ENCODE data around the gene TIPARP. TPM values are rescaled to one million over a fixed set of nuclear protein-coding genes. Genes with fewer than 3 reads are reported as not detected.

The TIPARP gene
- total RNA-seq, 1 experiment from 2014 or later: 15.8 TPM

DNA sequence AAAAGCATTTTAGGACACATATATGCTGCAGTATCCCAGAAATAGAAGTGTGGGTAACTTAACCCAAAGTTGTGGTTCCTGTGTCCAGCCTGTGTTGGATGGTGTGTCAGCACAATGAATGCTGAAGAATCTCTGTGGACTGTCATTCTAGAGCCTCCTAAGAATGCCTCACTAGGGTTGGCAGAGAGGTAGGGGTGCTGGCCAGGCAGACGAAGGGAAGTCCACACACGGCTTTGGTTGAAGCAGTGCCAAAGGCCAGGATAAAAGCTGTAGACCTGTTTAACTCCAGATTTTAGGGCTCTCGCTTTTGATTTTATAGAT, 43.7 kb upstream of the TIPARP start:
- H3K9me3 Mint-ChIP-seq (ENCODE audit: unreplicated experiment): no peaks in the 10 kb centered on the region
- no peaks in the 10 kb centered on the region for H3K36me3 Mint-ChIP-seq (ENCODE audit: insufficient read depth, unreplicated experiment)
- Histone ChIP-seq H3K9me3 (peaks cover 5% of the 10 kb centered on the region; the same call in 1 of the 2 replicates), H3K4me1 (peaks cover 53% of the 10 kb centered on the region), H3K36me3 (ENCODE audit: control insufficient read depth, insufficient read depth, low read length) (no peaks in the 10 kb centered on the region), H3K4me3 (ENCODE audit: low read depth, low read length) (no peak overlapping the region), H3K27me3 (replicated peaks; ENCODE audit: control insufficient read depth, insufficient read depth, low read length) (no peaks in the 10 kb centered on the region)
- H3K27ac Mint-ChIP-seq (ENCODE audit: unreplicated experiment): no peak overlapping the region
- TF ChIP-seq, protein P1, sequence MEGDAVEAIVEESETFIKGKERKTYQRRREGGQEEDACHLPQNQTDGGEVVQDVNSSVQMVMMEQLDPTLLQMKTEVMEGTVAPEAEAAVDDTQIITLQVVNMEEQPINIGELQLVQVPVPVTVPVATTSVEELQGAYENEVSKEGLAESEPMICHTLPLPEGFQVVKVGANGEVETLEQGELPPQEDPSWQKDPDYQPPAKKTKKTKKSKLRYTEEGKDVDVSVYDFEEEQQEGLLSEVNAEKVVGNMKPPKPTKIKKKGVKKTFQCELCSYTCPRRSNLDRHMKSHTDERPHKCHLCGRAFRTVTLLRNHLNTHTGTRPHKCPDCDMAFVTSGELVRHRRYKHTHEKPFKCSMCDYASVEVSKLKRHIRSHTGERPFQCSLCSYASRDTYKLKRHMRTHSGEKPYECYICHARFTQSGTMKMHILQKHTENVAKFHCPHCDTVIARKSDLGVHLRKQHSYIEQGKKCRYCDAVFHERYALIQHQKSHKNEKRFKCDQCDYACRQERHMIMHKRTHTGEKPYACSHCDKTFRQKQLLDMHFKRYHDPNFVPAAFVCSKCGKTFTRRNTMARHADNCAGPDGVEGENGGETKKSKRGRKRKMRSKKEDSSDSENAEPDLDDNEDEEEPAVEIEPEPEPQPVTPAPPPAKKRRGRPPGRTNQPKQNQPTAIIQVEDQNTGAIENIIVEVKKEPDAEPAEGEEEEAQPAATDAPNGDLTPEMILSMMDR (IDR thresholded peaks at IDR 0.05; ENCODE audit: insufficient read depth in 1 of 2, low read depth in 1 of 2, low read length in 1 of 2, severe bottlenecking in 1 of 2, unreplicated experiment in 1 of 2): no peak
- CTCF ChIA-PET: no interaction called here
- POLR2A ChIA-PET: no interaction called here
- H3K4me1 Mint-ChIP-seq (ENCODE audit: low read depth, unreplicated experiment): peaks cover 28% of the 10 kb centered on the region
- no TSS peak for BruUV-seq (replicated peaks)
- DNase-seq: no peak
- no peak overlapping the region for H3K4me3 Mint-ChIP-seq (ENCODE audit: unreplicated experiment)
- no peaks in the 10 kb centered on the region for H3K27me3 Mint-ChIP-seq (ENCODE audit: insufficient read depth, unreplicated experiment)
- intact Hi-C loops (cut with micrococcal nuclease; ENCODE audit: unreplicated experiment): no loop called here

DNA sequence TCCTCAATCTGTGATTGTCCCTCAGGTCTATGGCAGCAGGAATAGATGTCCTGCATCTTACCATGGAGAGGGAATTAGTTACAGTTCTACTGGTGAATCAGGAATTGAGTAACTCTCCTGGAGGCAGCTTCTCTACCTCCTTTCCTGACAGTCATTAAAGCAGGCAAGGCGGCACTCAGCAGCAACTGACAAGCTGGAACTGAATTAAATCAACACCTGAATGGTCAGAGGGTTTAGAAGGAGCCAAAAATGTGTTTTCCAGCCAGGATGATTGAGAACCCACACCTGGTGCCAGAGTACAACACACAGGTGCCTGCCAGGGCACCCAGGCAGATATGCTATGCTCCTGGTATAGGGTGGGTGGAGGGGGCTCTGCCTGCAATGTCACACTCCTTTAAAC, 43.1 kb upstream of the TIPARP start:
- Mint-ChIP-seq H3K27me3 (ENCODE audit: insufficient read depth, unreplicated experiment) (no peaks in the 10 kb centered on the region), H3K36me3 (ENCODE audit: insufficient read depth, unreplicated experiment) (no peaks in the 10 kb centered on the region), H3K4me1 (ENCODE audit: low read depth, unreplicated experiment) (peaks cover 24% of the 10 kb centered on the region), H3K9me3 (ENCODE audit: unreplicated experiment) (no peaks in the 10 kb centered on the region), H3K27ac (ENCODE audit: unreplicated experiment) (no peak overlapping the region), H3K4me3 (ENCODE audit: unreplicated experiment) (no peak overlapping the region)
- intact Hi-C loops (cut with micrococcal nuclease; ENCODE audit: unreplicated experiment): no loop called here
- Histone ChIP-seq H3K36me3 (ENCODE audit: control insufficient read depth, insufficient read depth, low read length) (no peaks in the 10 kb centered on the region), H3K27me3 (replicated peaks; ENCODE audit: control insufficient read depth, insufficient read depth, low read length) (no peaks in the 10 kb centered on the region), H3K4me1 (peaks cover 47% of the 10 kb centered on the region), H3K9me3 (peaks cover 5% of the 10 kb centered on the region; the same call in 1 of the 2 replicates), H3K4me3 (ENCODE audit: low read depth, low read length) (no peak overlapping the region)
- TF ChIP-seq, protein P1 (IDR thresholded peaks at IDR 0.05; ENCODE audit: insufficient read depth in 1 of 2, low read depth in 1 of 2, low read length in 1 of 2, severe bottlenecking in 1 of 2, unreplicated experiment in 1 of 2): no peak
- DNase-seq: no peak
- POLR2A ChIA-PET: no interaction called here
- no TSS peak for BruUV-seq (replicated peaks)
- CTCF ChIA-PET: no interaction called here

DNA sequence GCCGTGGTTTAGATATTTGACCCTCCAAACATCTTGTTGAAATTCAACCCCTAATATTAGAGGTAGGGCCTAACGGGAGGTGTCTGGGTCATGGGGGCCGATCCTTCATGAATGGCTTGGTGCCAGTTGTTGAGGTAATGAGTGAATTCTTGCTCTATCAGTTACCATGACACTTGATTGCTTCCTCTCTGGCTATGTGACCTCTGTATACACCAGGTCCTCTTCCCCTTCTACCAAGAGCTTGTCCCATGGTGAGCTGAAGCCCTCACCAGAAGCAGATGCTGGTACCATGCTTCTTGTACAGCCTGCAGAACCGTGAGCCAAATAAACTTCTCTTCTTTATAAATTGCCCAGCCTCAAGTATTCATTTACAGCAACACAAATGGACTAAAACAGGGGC, 41.8 kb upstream of the TIPARP start:
- peaks cover 5% of the 10 kb centered on the region; the same call in 1 of the 2 replicates for H3K9me3 ChIP-seq
- no peak overlapping the region for H3K4me3 ChIP-seq (ENCODE audit: low read depth, low read length)
- Mint-ChIP-seq H3K27ac (ENCODE audit: unreplicated experiment) (no peak overlapping the region), H3K36me3 (ENCODE audit: insufficient read depth, unreplicated experiment) (no peaks in the 10 kb centered on the region), H3K9me3 (ENCODE audit: unreplicated experiment) (no peaks in the 10 kb centered on the region), H3K27me3 (ENCODE audit: insufficient read depth, unreplicated experiment) (no peaks in the 10 kb centered on the region), H3K4me1 (ENCODE audit: low read depth, unreplicated experiment) (peaks cover 13% of the 10 kb centered on the region), H3K4me3 (ENCODE audit: unreplicated experiment) (no peak overlapping the region)
- TF ChIP-seq, protein P1 (IDR thresholded peaks at IDR 0.05; ENCODE audit: insufficient read depth in 1 of 2, low read depth in 1 of 2, low read length in 1 of 2, severe bottlenecking in 1 of 2, unreplicated experiment in 1 of 2): no peak
- no TSS peak for BruUV-seq (replicated peaks)
- H3K27me3 ChIP-seq (replicated peaks; ENCODE audit: control insufficient read depth, insufficient read depth, low read length): no peaks in the 10 kb centered on the region
- no peaks in the 10 kb centered on the region for H3K36me3 ChIP-seq (ENCODE audit: control insufficient read depth, insufficient read depth, low read length)
- CTCF ChIA-PET: no interaction called here
- H3K4me1 ChIP-seq: peaks cover 34% of the 10 kb centered on the region
- no peak for DNase-seq
- POLR2A ChIA-PET: no interaction called here
- intact Hi-C loops (cut with micrococcal nuclease; ENCODE audit: unreplicated experiment): no loop called here
